ENCODE data around the gene SH3BP4.

GRCh38 chr2:234904785-234905184, 47.0 kb upstream of the SH3BP4 start:
- TF ChIP-seq CTCF (IDR thresholded peaks at IDR 0.05) (no peak), POLR2A (IDR thresholded peaks at IDR 0.05) (no peak)
